GM21390 (cell line): ENCODE measurements around the gene SAC3D1.
A peak's percentile ranks its signal among the peaks of the same experiment; 100 is the strongest.
"Not testable (repeated sequence)": the region's sequence is repeated elsewhere in the genome, so short reads cannot be mapped to it uniquely, and the experiment has no call there.

Experiments used
- ATAC-seq: cut with Tn5 transposase; IDR thresholded peaks from one replicate; pipeline ENCODE4 v1.9.1; 2021; ENCODE audit not compliant: unreplicated experiment

The SAC3D1 gene

DNA sequence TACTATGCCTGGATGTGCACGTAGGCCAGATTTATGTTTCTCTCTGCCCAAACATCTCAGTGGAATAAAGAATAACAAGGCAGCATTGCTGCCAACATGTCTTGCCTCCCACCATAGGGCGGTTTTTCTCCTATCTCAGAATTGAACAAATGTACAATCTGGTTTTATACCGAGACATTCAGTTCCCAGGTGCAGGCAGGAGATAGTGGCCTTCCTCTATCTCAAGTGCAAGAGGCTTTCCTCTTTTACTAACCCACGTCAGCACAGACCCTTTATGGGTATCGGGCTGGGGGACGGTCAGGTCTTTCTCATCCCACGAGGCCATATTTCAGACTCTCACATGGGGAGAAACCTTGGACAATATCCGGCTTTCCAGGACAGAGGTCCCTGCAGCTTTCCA, 17.5 kb upstream of the SAC3D1 start:
- ATAC-seq = not testable (repeated sequence)

DNA sequence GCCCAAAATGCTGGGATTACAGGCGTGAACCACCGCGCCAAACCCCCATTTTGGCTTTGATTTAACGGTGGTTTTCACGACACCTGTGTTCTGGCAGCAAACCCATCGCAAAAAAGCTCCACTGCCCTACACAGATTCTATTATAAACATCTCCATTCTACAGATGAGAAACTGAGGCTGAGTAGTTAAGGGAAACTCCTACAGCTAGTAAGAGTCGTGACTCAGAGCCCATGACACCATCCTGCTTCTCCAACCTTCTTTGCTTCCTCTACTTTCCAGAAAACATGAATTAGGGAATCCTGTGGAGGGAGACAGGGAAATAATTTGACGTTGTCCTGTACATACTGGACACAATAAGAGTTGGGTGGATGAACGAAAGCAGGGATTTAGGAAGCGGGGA, 14.2 kb upstream of the SAC3D1 start:
- no peak for ATAC-seq

DNA sequence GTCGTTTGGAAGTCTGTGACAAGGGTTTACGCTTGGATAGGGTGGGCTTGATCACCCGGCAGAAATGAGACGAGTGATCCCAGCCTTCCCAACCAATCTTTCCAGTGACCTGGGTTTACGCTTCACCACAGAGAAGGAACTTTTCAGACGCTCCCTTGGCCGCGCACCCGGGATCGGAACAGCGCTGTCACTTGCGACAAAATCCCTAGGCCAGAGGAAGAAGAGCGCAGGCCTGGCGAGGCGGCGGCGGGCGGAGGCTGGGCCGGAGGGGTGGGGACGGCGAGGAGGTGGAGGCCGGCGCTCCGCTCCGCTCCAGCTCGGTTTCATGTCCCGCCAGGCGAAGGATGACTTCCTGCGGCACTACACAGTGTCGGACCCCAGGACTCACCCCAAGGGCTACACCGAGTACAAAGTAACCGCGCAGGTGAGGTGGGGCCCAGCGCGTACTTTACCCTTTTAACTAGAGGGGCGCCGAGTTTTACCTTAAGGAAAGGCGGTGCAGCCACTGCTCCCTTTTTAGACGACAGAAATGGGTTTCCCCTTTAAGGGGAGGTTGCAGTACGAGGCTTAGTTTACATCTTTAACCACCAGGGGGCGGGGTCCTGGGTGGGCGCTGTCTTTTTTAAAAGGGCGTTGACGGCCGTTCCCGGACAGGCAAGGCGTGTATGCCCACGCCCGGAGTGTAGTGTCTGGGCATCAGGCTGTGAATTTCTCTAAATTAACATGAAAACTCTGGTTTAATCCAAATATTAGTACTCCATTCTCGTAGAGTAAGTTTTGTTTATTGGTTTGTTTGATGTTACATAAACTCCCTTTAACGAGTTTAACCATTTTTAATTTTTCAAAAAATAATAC, 13.6 kb upstream of the SAC3D1 start, which contains the start of gene SNX15:
SNX15 (plus strand) TSS at position 227 of the 855 bp plus-strand sequence; CDS start at position 326, 99 bp downstream.
- ATAC-seq = peak; percentile 81

DNA sequence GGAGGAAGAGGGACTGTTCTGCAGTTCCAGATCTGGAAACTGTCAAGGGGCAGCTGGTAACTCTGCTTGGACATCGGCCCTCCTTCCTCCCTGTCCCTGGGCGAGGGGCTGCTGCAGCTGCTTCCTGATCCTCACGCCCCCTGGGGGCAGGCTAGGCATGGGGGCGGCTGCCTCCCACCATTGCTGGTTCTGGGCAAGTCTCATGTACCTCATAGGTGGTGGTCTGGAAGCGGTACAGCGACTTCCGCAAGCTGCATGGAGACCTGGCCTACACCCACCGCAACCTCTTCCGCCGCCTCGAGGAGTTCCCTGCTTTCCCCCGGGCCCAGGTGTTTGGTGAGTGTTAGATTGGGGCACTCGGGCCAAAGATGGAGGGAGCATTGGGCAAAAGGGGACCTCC, 8.8 kb upstream of the SAC3D1 start:
- ATAC-seq = no peak

DNA sequence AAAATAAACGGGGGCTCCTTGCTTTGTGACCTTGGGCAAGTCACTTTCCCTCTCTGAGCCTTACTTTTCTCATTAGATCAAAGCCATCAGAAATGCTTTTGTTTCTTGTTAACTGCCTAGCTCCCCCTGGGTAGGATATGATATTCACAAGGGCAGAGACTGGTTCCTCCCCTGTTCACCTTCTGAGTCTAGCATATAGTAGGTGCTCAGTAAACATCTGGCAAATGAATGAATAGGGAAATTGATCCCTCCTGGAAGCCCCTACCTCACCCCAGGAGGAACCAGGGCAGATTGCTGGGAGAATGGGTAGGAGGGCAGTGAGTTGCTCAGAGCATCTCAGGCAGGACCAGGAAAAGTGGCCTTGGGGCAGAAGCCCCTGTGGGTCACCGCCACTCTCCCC, 6.6 kb upstream of the SAC3D1 start:
- ATAC-seq = no peak

DNA sequence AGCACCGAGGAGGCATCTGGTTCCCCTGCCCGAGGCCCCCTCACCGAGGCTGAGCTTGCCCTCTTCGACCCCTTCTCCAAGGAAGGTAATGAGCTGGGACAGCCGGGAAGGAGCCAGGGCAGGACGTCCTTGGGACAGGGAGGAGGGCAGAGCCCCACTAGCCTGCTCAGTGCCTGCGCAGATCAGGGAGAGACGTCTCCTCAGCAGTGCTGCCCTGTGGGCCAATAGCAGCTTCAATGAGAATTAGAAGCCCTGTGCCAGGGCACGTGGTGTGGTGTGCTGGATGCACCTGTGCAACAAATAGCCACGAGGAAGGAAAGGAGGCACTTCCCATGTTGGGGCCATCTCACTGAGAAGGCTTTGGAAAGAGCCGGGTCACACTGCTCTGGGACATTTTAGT, 5.4 kb upstream of the SAC3D1 start:
- ATAC-seq = no peak

DNA sequence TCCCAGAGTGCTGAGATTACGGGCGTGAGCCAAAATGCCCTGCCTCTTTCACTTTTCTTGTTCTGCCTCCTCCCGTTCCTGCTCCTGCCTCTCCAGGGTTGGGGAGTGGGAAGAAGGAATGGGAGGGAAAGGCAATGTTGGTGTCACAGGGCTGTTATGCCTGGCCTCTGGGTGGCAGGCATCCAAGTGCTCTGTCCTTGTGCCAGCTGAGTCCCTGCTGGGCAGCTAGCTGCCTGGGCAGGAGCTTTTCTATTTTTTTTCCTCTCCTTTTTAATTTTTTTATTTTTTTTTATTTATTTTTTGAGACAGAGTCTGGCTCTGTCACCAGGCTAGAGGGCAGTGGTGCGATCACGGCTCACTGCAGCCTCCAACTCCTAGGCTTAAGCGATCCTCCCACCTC, 4.1 kb upstream of the SAC3D1 start:
- no peak for ATAC-seq

DNA sequence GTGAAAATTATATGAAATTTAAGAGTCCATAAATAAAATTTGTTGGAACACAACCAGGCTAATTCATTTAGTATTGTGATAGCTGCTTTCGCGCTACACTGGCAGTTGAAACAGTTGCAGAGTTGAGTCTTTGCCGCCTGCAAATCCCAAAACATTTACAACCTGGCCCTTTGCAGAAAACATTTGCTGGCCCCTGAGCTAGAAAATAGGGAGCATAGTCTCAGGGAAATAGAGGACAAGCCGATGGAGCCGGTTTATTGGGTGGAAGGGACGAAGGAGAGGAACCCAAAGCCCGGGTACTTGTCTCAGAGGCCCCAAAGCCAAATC, 527 bp upstream of the SAC3D1 start:
- ATAC-seq = no peak

DNA sequence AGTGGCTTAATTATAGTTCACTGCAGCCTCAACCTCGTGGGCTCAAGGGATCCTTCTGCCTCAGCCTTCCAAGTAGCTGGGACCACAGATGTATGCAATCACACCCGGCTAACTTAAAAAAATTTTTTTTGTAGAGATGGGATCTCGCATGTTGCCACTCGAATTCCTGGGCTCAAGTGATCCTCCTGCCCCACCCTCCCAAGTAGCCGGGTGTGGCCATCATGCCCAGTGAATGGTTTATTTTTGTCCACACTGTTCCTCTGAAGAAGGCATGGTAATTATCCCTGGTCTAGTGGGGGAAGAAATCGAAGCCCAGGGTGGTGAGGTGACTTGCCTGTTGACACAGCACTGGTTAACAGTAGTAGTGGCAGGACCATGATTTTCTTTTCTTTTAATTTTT, 1.9 kb downstream of the SAC3D1 start:
- ATAC-seq = no peak

DNA sequence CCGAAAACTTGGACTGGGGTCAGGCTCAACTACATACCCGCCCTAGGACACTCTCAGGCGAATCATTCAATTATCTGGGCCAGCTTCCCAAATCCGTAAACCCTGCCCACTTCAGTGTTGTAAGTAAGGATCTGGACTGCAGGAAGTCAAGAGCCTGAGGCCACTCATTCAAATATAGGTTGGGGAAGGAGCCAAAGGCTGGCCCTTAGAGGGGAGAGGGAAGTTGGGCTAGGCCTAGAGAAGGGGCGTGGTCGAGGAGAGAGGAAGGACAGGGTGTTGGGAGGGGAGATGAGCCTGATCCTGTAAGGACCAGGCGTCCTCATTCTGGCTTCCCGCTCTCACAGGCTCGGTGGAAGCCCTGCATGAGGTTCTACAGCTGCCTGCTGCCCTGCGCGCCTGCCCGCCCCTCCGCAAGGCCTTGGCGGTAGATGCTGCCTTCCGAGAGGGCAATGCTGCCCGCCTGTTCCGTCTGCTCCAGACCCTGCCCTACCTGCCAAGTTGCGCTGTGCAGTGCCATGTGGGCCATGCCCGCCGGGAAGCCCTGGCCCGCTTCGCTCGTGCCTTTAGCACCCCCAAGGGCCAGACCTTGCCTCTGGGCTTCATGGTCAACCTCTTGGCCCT, 3.0 kb downstream of the SAC3D1 start:
- ATAC-seq = no peak

DNA sequence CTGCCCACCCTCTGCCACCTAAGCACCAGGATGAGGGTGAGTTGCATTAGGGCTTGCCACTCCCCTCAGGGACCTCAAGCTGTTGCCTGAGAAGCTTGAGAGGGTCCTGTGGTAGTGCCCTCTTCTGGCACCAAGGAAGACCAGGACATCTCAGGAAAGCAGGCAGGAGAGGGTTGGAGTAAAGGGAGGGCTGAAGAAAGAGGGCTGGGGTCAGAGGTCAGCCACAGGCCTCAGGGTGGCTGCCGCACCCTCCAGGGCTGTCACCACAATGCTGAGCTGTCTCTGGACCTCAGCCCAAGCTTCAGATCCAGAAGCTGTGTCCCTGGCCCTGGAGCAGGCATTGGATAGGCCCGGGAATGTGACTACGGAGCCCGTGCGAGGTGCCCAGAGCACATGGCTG, 4.1 kb downstream of the SAC3D1 start:
- ATAC-seq = no peak

DNA sequence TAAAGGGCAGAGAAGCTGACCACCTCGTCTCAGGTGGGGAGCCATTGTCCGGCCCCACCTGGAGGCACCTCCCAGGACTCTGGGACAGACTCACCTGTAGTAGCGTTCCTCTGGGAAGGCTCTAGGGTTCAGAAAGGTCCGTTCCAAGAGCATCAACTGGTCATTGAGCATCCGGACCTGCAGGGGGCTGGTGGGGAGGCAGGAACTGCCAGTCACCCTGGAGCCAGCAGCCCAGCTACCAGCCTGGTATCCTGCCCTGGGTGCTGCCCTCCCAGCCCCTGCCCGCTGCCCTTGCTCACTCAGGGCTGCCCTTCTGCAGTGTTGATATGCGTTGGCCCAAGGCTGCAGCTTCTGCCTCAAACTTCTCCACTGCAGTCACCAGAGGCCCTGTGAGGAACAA, 4.7 kb downstream of the SAC3D1 start:
- ATAC-seq = no peak

DNA sequence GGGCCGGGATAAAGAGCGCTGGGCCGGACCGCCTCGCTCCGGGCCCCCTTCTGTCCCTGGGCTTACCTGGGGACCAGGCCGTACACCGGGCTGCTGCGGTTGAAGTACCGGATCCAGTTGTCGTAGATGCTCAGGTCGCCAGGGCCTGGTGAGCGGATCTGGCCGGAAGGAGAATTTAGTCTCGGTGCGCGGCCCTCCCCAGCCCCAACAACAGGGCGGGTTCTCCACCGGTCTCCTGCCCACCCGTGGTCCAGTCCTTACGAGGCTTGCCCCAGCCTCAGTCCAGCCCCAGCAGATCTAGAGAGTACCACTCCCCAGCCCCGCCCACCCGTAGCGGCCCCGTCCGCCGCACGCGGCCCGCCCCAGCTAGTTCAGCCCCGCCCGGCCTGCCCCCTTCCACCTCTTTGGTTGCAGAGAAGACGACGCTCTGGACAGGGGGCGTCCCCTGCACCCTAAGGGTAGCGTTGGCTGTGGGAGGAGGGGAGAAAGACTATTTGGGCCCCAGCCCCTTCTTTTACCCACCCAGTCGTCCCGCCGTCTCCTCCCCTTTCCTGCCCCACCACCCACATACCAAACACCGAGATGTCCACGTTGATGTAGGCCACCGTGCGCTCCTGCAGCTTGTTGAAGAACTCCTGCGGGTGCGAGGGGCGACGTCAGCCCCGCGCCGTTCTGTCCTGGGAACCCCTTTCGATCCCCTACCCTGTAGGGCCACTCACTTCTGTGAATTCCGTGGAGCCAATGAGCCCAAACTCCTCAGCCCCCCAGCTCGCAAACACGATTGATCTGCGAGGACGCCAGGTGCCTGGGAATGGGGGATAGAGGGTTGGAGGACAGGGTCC, 6.8 kb downstream of the SAC3D1 start:
- no peak for ATAC-seq

DNA sequence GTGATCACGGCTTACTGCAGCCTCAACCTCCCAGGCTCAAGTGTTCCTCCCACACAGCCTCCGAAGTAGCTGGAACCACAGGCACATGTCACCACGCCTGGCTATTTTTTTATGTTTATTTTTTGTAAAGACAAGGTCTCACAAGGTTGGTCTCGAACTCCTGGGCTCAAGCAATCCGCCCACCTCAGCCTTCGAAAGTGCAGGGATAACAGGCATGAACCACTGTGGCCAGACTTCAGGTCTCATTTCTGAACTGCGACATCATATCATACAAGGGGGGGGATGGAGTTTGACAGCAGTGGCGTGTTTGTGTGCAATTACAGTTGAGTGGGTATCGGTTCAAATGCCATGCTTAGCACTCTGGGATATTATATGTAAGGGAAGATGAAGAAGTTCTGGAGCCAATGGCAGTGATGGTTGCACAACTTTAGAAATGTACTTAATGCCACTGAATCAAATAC, 10.4 kb downstream of the SAC3D1 start:
- no peak for ATAC-seq

DNA sequence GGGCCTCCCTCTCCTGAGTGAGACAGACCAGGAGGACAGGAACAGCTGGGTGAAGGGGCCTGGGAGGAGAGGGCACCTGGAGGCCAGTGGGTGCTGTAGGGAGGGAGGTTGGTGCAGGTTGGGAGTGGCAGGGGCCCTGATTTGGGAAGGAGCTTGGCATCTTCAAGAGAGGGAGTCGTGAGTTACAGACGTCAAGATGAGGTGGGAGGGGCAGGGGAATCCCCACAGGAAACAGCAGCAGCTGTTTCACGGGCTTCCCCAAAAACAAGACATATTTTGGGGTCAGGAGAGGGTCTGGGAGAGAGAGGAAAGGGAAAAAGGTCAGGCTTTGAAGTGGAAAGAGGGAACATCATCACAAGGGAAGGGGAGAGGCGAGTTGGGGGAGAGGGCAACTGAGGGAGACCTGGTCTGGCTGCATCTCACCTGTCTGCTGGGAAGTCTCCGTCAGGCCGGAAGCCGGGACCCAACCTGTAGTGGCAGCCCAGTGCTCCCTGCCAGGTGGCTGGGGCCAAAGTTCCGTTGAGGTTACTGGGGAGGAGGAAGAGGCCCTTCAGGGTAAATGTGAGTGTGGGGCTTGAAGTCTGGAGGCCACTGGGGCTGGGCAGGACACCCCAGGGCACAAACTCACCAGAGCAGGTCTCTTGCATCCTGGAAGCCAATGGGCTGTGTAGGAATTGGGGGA, 13.0 kb downstream of the SAC3D1 start:
- no peak for ATAC-seq

DNA sequence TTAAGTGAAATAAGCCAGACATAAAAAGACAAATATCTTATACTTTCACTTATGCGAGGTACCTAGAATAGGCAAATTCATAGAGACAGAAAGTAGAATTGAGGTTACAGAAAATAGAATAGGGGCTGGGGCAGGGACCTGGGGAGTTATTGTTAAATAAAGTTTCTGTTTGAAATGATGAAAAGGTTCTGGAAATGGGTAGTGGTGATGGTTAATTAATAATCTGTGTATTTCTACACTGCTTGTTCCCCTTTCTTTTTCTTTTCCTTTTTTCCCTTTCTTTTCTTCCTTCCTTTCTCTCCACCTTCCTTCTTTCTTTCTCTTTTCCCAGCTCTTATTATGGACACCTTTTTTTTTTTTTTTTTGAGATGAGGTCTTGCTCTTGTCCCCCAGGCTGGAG, 14.5 kb downstream of the SAC3D1 start:
- no peak for ATAC-seq

DNA sequence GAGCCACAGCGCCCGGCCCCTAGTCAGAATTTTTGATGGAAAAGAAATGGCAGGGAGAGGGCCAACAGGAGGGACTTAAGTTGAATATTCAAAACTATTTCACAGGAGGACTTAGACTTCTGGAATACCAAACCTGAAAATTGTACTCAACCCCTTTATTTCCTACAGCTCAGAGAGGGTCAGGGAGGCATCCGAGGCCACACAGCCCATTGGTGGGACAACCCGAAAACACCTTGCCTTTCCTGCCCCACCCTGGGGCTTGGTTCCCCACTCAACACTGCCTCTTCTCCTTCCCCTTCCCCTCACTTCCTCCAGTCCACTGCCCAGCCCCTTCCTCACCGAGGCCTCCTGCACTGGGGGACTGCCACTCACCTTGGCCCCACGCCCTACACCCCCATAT, 16.0 kb downstream of the SAC3D1 start:
- ATAC-seq = no peak

DNA sequence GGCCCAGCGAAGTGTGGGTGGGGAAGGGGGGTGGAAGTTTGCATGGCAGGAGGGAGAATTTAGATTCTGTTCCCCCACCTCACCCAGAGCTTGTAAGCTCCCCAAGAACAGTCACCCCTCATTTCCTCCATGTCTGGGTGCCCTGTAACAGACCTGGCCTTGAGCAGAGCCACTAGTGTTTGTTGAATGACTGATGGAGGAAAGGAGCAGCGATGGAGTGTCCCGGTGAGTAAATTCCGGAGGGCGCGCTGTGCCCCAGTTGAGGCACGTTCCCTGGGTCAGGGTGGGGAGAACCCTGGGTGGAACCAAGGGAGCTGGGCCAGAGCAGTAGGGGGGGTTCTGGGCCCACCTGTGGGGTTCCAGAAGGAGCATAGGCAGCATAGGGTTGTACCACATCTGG, 16.5 kb downstream of the SAC3D1 start:
- no peak for ATAC-seq

DNA sequence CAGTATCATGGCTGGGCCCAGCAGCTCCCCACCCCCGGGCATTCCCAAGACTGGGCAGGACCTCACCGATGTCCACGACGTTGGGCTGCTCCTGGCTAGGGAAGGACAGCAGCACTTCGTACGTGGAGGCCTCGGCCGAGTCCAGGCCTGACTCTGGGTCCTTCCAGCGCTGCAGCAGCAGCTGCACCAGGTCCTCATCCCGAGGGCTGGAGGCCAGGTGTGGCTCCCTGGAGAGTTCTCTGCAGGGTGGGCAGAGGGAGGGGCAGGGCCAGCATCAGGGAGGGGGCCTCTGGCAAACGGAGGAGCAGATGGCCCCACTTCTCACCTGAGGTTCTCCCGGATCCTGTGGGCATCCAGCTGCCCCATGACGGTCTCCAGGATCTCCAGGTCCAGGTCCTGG, 17.0 kb downstream of the SAC3D1 start:
- no peak for ATAC-seq

DNA sequence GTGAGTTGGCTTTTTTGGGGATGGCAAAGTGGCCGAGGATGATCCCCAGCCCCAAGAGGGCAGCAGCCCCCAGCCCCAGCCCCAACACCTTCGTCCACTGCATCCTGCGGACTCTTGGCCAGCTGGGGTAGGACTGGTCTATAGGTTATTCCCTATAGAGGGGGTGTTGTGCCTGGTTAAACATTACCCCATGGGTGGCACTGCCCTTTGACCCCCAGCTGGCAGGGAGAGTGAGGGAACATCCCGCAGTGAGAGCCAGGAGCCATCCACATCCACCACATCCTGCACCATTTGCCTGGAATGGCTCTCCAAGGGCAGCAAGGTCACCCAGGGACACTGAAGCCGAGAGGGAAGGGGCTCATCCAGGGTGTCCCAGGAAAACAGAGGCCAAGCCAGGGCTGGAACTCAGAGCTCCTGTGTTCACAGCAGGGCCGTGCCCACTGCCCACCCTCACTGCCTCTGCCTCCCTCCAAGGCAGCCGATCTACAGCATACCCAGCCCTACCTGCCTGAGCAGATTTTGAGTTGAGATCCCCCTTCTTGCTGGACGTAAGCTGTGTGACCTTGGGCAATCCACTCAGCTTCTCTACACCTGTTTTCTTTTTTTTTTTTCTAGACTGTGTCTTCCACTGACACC, 17.5 kb downstream of the SAC3D1 start, which contains the start of gene NAALADL1:
NAALADL1 (minus strand) TSS at position 135 of the 636 bp plus-strand sequence; CDS start at position 103, 32 bp downstream.
- ATAC-seq = no peak

DNA sequence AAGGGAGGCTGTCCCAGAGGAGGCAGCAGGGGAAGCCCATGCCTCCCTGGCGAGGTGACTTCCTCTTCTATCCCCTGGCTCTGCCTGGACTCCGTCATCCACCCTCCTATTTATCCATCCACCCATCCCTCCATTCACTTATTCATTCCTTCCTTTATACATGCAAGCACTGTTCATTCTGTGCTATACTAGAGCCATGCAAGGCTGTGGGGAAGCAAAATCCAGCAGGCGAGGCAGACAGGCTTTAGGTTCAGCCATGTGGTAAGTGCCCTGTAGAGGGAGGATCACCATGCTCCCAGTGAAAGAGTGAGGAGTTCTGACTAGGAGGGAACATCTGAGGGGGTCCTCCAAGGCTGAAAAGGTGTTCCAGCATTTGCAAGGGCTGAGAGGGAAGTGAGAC, 18.5 kb downstream of the SAC3D1 start:
- ATAC-seq = no peak
